GM10248 (cell line): Measurements from ENCODE around the gene LMF1.

ENCODE experiments used
- CTCF ChIA-PET: fragments of 300-600 bp; sonication (Branson Sonifier 250); formaldehyde crosslinking; extraction: SDS; loops from one replicate; lab custom pipeline; 2021; ENCODE audit warnings: antibody characterized with exemption; lab: Yijun Ruan, JAX
- POLR2A ChIA-PET: fragments of 350-650 bp; sonication (Branson Sonifier 250); formaldehyde crosslinking; extraction: SDS; loops from one replicate; lab custom pipeline; 2020; ENCODE audit warnings: antibody characterized with exemption; lab: Yijun Ruan, JAX
- DNase-seq: peaks from one replicate; pipeline ENCODE4 v3.0.0; 2012; ENCODE audit errors: extremely low spot score
- TF ChIP-seq, protein P1 (sequence below): IDR thresholded peaks from 2 replicates; pipeline ENCODE4 v1.5.1; 2012; ENCODE audit warnings: mild to moderate bottlenecking, low read depth; ENCODE audit errors: extremely low read depth, missing control alignments, control extremely low read depth

LMF1 gene

DNA sequence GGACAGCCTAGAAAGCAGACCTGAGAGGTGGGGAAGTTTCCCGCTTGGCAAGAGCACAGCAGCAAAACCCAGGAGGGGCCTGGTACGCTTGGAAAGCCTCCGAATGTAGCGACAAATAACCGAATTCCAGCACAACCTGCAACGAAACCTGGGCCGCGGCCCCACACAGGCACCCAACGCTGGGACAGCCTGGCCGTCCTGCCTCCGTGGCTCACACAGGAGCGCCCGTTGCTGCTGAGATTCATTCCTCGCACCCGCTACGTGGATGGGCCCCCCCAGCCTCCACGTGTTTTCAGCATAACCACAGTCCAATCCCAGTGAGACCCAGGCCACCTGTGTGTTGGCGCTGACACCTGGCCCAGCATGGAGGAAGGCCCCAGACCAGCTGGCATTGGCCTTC lies 42.9 kb downstream of the LMF1 start:
- TF ChIP-seq, protein P1, sequence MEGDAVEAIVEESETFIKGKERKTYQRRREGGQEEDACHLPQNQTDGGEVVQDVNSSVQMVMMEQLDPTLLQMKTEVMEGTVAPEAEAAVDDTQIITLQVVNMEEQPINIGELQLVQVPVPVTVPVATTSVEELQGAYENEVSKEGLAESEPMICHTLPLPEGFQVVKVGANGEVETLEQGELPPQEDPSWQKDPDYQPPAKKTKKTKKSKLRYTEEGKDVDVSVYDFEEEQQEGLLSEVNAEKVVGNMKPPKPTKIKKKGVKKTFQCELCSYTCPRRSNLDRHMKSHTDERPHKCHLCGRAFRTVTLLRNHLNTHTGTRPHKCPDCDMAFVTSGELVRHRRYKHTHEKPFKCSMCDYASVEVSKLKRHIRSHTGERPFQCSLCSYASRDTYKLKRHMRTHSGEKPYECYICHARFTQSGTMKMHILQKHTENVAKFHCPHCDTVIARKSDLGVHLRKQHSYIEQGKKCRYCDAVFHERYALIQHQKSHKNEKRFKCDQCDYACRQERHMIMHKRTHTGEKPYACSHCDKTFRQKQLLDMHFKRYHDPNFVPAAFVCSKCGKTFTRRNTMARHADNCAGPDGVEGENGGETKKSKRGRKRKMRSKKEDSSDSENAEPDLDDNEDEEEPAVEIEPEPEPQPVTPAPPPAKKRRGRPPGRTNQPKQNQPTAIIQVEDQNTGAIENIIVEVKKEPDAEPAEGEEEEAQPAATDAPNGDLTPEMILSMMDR: no peak
- CTCF ChIA-PET: no interaction called here
- DNase-seq: no peak
- POLR2A ChIA-PET: no interaction called here

DNA sequence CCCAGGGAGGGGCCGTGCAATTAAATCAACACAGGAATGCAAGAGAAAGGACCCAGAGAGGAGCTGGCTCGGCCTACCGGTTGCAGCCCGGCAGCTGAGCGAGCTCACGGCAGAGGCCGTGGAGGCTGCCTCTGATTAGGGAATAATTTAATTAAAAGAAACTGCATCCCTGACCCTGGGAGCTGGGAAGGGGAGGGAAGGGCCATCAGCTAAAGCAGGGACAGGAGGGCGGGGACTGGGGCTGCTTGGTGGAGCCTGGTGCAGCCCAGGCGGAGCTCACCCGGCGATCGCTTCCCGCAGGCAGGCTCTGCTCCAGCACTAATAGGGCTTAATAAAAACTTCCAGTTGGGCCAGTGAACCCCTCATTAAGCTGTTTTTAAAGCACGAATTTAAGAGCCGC lies 43.4 kb downstream of the LMF1 start:
- TF ChIP-seq, protein P1: no peak
- no peak for DNase-seq
- CTCF ChIA-PET: no interaction called here
- POLR2A ChIA-PET: no interaction called here

DNA sequence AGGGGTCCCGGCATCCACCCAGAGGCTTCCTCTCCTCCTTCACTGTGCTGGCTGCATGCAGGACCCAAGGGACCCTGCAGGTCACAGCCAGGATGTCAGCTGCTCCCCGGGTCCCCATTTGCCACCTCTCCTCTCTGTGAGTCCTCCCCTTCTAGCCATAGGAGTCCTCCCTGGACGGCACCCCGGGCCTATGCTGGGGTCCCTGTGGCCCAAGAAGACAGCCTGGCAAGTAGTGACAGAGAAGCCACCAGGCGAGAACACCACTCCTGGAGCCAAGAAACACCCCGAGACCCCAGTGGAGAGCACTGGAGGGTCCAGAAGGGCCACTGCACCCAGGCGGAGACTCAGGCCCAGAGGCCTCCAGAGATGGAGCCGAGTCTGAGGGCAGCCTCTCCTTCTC lies 44.1 kb downstream of the LMF1 start:
- POLR2A ChIA-PET: no interaction called here
- TF ChIP-seq, protein P1: no peak
- CTCF ChIA-PET: no interaction called here

DNA sequence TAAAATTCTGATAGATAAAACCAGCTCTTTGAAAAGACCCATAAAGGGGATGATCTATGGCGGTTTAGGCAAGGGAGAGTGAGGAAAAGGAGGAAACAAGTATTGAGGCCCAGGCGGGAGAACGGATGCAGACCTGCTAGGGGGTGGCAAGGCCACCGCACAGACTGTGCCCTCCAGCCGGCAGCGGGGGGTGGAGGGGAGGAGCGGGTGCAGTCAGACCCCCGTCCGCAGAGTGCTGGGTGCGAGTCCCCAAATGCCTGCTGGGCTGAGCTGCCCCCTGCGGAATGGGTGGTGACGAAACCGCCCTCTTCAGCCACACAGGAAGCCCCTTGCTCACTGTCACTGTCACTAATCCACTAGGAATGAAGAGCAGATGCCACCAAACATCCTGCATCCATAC lies 46.0 kb downstream of the LMF1 start:
- TF ChIP-seq, protein P1: no peak
- CTCF ChIA-PET: interaction anchor here (1.1 kb wide), 1 partner anchor 32 kb away, joined by 3 read pairs; no protein-coding TSS in a partner anchor
- no peak for DNase-seq
- POLR2A ChIA-PET: no interaction called here

More for the DNA sequence above, 44.1 kb downstream of the LMF1 start:
- DNase-seq: no peak

DNA sequence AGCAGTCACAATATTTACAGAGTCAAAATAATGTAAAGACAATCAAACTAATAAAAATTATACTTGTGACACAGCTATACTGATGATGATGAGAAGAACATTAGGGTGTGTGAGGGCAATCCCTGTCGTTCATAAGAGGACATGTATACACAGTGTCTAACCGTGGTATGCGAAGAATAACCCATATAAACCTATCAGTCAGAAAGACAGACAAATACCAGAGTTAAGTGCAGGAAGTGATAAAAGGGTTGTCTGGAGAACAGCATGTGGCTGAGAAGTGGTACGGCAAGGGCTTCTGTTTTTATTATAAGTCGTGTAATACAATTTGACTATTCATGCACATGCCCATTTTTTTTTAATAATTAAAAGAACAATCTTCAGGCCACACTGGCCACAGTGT lies 46.7 kb downstream of the LMF1 start:
- POLR2A ChIA-PET: no interaction called here
- TF ChIP-seq, protein P1: no peak
- CTCF ChIA-PET: no interaction called here
- DNase-seq: no peak

DNA sequence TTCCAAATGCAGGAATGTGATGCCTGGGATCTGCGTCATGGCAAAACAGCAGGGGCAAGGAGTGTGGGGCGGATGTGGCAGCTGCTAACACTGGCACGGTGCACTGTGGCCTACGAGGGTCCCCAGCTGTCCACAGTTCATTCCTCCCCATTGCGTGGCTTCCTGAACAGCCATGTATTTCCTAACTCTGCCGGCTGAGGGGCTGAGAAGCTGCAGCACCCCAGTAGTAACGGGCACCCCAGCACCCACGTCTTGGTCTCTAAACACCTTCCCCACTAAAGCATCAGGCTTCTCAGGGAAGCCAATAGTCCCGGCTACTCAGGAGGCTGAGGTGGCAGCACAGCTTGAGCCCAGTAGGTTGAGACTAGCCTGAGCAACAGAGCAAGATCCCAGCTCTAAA lies 47.6 kb downstream of the LMF1 start:
- POLR2A ChIA-PET: no interaction called here

DNA sequence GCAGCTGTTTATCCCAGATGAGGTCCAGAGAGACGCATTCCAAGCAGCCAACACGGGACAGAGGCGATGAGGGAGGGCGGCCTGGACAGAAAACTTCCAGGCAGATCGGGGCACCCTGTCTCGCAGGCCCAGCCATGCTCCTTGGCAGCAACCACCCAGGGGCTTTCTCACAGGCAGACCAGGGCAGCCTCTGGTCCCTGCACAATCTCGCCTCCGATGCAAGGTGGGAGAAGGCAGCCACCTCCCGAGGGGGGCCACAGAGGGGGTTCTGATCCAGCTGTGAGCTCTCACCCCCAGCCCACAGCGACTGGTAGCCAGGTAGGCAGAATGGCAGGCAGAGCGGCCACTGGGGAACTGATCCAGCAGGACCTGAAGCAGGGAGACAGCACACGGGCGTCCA lies 48.7 kb downstream of the LMF1 start:
- TF ChIP-seq, protein P1: no peak
- ChIA-PET POLR2A (no interaction called here), CTCF (no interaction called here)
- no peak for DNase-seq

More for the DNA sequence above, 47.6 kb downstream of the LMF1 start:
- TF ChIP-seq, protein P1: no peak
- CTCF ChIA-PET: no interaction called here
- no peak for DNase-seq
